Measurements from ENCODE around the gene MERTK. TPM values are rescaled to one million over a fixed set of nuclear protein-coding genes. Genes with fewer than 3 reads are reported as not detected.
"Not testable (repeated sequence)": the region's sequence is repeated elsewhere in the genome, so short reads cannot be mapped to it uniquely, and the experiment has no call there.

The MERTK gene
- total and polyA plus RNA-seq, 2 experiments from 2014 or later: 16.4 to 29.6 TPM

- WGBS (ENCODE audit: low lambda C conversion rate, missing lambda C conversion rate): 76% methylated on average over 1 of the region's 1 CpG
- H3K4me2 ChIP-seq: no peak overlapping the region
- no peak for DNase-seq (ENCODE audit: low spot score)
Observed at GRCh38 chr2:112033600-112033999, 135.2 kb downstream of the MERTK start.

GRCh38 chr2:112034924-112035323 is 136.5 kb downstream of the MERTK start:
- Histone ChIP-seq H3K4me2 (no peak overlapping the region), H3K36me3 (replicated peaks; ENCODE audit: insufficient read depth, low read depth) (no peaks in the 10 kb centered on the region), H3K27ac (no peak overlapping the region), H3K9me2 (replicated peaks; ENCODE audit: insufficient read depth) (no peaks in the 10 kb centered on the region), H3K27me3 (no peaks in the 10 kb centered on the region), H3K4me3 (no peak overlapping the region), H3K79me2 (no peaks in the 10 kb centered on the region), H4K20me1 (ENCODE audit: insufficient read depth, poor library complexity, severe bottlenecking) (no peaks in the 10 kb centered on the region), H2AFZ (no peak overlapping the region), H3K4me1 (ENCODE audit: insufficient read depth) (peaks cover 22% of the 10 kb centered on the region), H3K9me3 (ENCODE audit: low read depth) (no peaks in the 10 kb centered on the region)
- no peak for DNase-seq (ENCODE audit: low spot score)
- 95% methylated on average over 3 of the region's 3 CpGs for WGBS (ENCODE audit: low lambda C conversion rate, missing lambda C conversion rate)
- TF ChIP-seq EZH2 (IDR thresholded peaks at IDR 0.05; ENCODE audit: borderline replicate concordance) (no peak), EZH2phosphoT487 (IDR thresholded peaks at IDR 0.05; ENCODE audit: low read depth, severe bottlenecking, unreplicated experiment) (no peak)
- TF ChIP-seq, protein P1, sequence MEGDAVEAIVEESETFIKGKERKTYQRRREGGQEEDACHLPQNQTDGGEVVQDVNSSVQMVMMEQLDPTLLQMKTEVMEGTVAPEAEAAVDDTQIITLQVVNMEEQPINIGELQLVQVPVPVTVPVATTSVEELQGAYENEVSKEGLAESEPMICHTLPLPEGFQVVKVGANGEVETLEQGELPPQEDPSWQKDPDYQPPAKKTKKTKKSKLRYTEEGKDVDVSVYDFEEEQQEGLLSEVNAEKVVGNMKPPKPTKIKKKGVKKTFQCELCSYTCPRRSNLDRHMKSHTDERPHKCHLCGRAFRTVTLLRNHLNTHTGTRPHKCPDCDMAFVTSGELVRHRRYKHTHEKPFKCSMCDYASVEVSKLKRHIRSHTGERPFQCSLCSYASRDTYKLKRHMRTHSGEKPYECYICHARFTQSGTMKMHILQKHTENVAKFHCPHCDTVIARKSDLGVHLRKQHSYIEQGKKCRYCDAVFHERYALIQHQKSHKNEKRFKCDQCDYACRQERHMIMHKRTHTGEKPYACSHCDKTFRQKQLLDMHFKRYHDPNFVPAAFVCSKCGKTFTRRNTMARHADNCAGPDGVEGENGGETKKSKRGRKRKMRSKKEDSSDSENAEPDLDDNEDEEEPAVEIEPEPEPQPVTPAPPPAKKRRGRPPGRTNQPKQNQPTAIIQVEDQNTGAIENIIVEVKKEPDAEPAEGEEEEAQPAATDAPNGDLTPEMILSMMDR (IDR thresholded peaks at IDR 0.05; ENCODE audit: poor library complexity): no peak

More at GRCh38 chr2:112033600-112033999, 135.2 kb downstream of the MERTK start:
- Histone ChIP-seq H3K79me2 (no peaks in the 10 kb centered on the region), H3K4me3 (no peak overlapping the region), H3K27me3 (no peaks in the 10 kb centered on the region), H3K36me3 (replicated peaks; ENCODE audit: insufficient read depth, low read depth) (no peaks in the 10 kb centered on the region), H3K9me2 (replicated peaks; ENCODE audit: insufficient read depth) (no peaks in the 10 kb centered on the region), H3K9me3 (ENCODE audit: low read depth) (no peaks in the 10 kb centered on the region), H3K4me1 (ENCODE audit: insufficient read depth) (peaks cover 22% of the 10 kb centered on the region), H4K20me1 (ENCODE audit: insufficient read depth, poor library complexity, severe bottlenecking) (no peaks in the 10 kb centered on the region), H2AFZ (no peak overlapping the region), H3K27ac (no peak overlapping the region)
- TF ChIP-seq EZH2phosphoT487 (IDR thresholded peaks at IDR 0.05; ENCODE audit: low read depth, severe bottlenecking, unreplicated experiment): no peak
- TF ChIP-seq, protein P1 (IDR thresholded peaks at IDR 0.05; ENCODE audit: poor library complexity): no peak
- no peak for TF ChIP-seq EZH2 (IDR thresholded peaks at IDR 0.05; ENCODE audit: borderline replicate concordance)

GRCh38 chr2:112035786-112036185 is 137.4 kb downstream of the MERTK start:
- no peak for DNase-seq (ENCODE audit: low spot score)
- Histone ChIP-seq H3K36me3 (replicated peaks; ENCODE audit: insufficient read depth, low read depth) (no peaks in the 10 kb centered on the region), H3K4me3 (no peak overlapping the region), H3K4me2 (no peak overlapping the region), H3K9me2 (replicated peaks; ENCODE audit: insufficient read depth) (no peaks in the 10 kb centered on the region), H2AFZ (no peak overlapping the region), H3K9me3 (ENCODE audit: low read depth) (no peaks in the 10 kb centered on the region), H3K27ac (no peak overlapping the region), H3K79me2 (no peaks in the 10 kb centered on the region), H3K27me3 (no peaks in the 10 kb centered on the region), H4K20me1 (ENCODE audit: insufficient read depth, poor library complexity, severe bottlenecking) (no peaks in the 10 kb centered on the region), H3K4me1 (ENCODE audit: insufficient read depth) (peaks cover 22% of the 10 kb centered on the region)
- WGBS (ENCODE audit: low lambda C conversion rate, missing lambda C conversion rate): 94% methylated on average over 1 of the region's 1 CpG
- TF ChIP-seq EZH2 (IDR thresholded peaks at IDR 0.05; ENCODE audit: borderline replicate concordance): no peak
- TF ChIP-seq, protein P1 (IDR thresholded peaks at IDR 0.05; ENCODE audit: poor library complexity): no peak
- TF ChIP-seq EZH2phosphoT487 (IDR thresholded peaks at IDR 0.05; ENCODE audit: low read depth, severe bottlenecking, unreplicated experiment): no peak

DNA sequence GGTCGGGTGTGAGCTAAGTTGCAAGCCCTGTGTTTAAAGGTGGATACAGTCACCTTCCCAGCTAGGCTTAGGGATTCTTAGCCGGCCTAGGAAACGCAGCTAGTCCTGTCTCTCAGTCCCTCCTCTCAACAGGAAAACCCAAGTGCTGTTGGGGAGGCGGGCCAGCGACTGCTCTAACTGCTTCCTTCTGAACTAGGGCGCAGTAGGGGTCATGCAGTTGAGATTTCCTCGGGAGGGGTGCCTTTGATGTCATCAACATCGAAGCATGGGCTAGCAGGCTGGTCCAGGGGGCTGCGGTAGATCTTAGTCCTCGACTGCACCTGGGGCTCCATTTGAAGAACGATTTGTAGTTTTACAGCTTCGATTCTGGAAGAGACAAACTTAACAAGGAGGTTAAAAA is 141.1 kb downstream of the MERTK start:
- H2AFZ ChIP-seq; H3K79me2 ChIP-seq; DNase-seq (ENCODE audit: low spot score); H3K27me3 ChIP-seq; H3K4me3 ChIP-seq; H3K9me3 ChIP-seq (ENCODE audit: low read depth); H3K27ac ChIP-seq; H4K20me1 ChIP-seq (ENCODE audit: insufficient read depth, poor library complexity, severe bottlenecking); H3K9me2 ChIP-seq (replicated peaks; ENCODE audit: insufficient read depth); H3K36me3 ChIP-seq (replicated peaks; ENCODE audit: insufficient read depth, low read depth); H3K4me2 ChIP-seq: not testable (repeated sequence)
- H3K4me1 ChIP-seq (ENCODE audit: insufficient read depth): peaks cover 13% of the 10 kb centered on the region
- 83% methylated on average over 12 of the region's 12 CpGs for WGBS (ENCODE audit: low lambda C conversion rate, missing lambda C conversion rate)

DNA sequence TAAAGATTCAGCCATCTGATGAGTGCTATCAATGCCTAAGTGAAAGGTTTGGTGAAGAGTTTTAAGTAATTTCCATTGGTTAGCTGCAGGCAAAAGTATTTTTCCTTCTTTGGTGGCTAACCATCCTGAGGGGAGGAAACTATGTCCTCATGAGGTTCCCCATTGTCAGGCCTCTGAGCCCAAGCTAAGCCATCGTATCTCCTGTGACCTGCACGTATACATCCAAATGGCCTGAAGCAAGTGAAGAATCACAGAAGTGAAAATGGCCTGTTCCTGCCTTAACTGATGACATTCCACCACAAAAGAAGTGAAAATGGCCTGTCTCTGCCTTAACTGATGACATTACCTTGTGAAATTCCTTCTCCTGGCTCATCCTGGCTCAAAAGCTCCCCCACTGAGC is 141.7 kb downstream of the MERTK start:
- not testable (repeated sequence) for H3K36me3 ChIP-seq (replicated peaks; ENCODE audit: insufficient read depth, low read depth); H3K27ac ChIP-seq; H2AFZ ChIP-seq; H4K20me1 ChIP-seq (ENCODE audit: insufficient read depth, poor library complexity, severe bottlenecking); H3K27me3 ChIP-seq; DNase-seq (ENCODE audit: low spot score); H3K79me2 ChIP-seq; H3K9me3 ChIP-seq (ENCODE audit: low read depth); H3K4me3 ChIP-seq; H3K9me2 ChIP-seq (replicated peaks; ENCODE audit: insufficient read depth); H3K4me2 ChIP-seq
- H3K4me1 ChIP-seq (ENCODE audit: insufficient read depth): peaks cover 13% of the 10 kb centered on the region
- WGBS (ENCODE audit: low lambda C conversion rate, missing lambda C conversion rate): 55% methylated on average over 2 of the region's 2 CpGs

GRCh38 chr2:112041460-112041859 is 143.1 kb downstream of the MERTK start:
- Histone ChIP-seq H3K4me1 (ENCODE audit: insufficient read depth) (peaks cover 13% of the 10 kb centered on the region), H3K27ac (peak overlapping the region; percentile 63), H3K4me2 (peak overlapping the region; percentile 28)
- not testable (repeated sequence) for H4K20me1 ChIP-seq (ENCODE audit: insufficient read depth, poor library complexity, severe bottlenecking); H2AFZ ChIP-seq; H3K9me2 ChIP-seq (replicated peaks; ENCODE audit: insufficient read depth); H3K4me3 ChIP-seq; H3K79me2 ChIP-seq; H3K9me3 ChIP-seq (ENCODE audit: low read depth); H3K36me3 ChIP-seq (replicated peaks; ENCODE audit: insufficient read depth, low read depth); DNase-seq (ENCODE audit: low spot score); H3K27me3 ChIP-seq
- WGBS (ENCODE audit: low lambda C conversion rate, missing lambda C conversion rate): 34% methylated on average over 6 of the region's 6 CpGs

Measured in hepatocyte (in vitro differentiated cells).